GM21528 (cell line): ENCODE data around the gene EVL.
A peak's percentile ranks its signal among the peaks of the same experiment; 100 is the strongest.

Experiments
- ATAC-seq: cut with Tn5 transposase; IDR thresholded peaks from one replicate; pipeline ENCODE4 v1.9.1; 2021; ENCODE audit warnings: mild to moderate bottlenecking, moderate library complexity; ENCODE audit not compliant: unreplicated experiment, low FRiP score

EVL gene

DNA sequence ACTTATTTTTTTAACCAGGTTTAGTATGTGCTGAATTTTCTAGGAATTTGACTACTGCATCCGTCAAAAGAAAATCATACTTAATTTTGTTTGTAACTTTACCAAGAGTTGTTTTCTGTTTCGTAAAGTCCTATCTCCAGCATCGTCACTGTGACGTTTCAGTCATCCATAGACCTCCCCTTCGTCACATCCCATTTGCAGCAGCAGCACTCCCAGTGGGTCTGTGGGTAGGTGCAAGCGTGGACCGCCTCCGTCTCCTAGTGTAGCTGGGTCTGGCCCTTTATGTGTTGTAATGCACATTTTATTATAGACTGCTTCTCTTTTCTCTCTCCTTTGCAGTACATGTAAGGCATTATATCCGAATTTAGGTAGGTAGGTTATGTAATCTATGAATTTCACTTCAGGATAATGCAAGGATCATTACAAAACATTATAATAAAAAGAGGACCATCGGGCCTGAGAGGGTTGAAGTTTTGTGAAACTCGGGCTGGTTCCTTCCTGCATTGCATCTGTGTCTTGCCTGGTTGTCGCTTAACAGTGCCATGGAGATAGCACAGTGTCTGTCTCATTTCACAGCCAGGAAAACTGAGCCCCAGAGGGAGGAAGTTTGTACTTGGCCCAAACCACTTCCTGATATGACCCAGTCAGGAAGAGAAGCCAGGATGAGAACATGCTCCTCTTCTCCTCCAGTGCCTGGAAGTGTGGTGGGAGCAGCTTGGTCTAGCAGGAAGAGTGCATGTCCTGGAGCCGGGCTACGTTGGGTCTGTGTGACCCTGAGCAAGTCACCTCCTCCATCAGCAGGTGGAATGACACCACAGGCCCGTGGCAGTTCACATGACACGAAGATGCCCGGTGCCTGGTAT lies 41.3 kb downstream of the EVL start:
- ATAC-seq = no peak

DNA sequence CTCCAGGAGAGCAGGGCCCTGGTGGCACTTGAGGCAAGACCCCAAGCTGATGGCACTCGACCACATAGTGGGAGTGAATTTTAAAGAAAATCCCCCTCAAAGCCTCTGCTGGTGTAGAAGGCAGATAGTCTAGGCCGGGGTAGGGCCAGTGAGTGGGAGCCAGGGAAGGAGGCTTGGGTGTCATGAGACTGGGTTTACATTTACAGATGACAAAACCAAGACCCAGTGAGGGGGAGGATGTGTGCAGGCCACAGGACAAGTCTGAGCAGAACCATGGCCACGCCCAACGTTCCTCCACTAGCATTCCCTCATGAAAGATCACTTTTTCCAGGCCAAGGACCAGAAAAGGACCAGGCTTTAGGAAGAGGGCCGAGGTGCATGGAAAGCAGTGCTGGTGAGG lies 42.0 kb downstream of the EVL start:
- no peak for ATAC-seq

DNA sequence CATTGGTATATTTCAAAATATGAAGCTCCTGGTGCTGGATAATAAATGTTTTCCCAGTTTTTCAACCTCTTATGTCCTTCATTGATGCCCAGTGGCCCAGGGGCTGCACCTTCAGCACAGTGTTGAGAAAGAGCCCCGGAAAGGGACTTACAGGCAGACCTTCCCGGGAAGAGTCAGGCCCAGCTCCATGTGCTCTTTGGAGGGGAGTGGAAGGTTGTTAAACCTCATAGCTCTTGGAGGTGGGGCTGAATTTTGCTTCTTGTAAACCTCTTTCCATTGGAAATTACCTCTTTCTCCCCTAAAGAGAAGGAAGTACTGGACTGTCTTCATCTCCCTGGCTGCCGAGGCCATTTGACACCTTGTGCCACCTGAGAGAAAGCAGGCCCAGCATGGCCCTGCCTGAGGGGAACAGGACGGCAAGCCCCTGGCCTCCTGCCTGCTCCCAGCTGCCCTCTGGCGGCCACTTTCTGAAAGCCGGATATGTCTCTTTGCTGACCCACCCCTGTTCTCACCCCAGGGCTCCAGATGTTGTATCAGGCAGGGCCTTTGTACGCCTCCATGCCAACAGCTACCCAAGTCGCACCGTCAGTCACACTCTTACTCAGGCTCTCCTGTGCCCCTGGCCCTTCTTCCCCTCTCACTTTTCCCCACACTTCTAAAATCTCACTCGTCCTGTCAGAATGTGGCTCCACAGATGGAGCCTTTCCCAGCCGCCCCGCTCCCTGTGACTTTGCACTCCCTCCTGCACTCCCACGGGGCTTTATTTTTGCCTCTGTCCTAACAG lies 43.0 kb downstream of the EVL start:
- ATAC-seq = peak; percentile 73

- no peak for ATAC-seq
Measured at GRCh38 chr14:100108840-100109593, 43.8 kb downstream of the EVL start.

- no peak for ATAC-seq
Measured at GRCh38 chr14:100109594-100109955, 44.4 kb downstream of the EVL start.

- no peak for ATAC-seq
Measured at GRCh38 chr14:100110816-100111215, 45.6 kb downstream of the EVL start.

GRCh38 chr14:100111931-100112704 lies 46.9 kb downstream of the EVL start:
- no peak for ATAC-seq

- no peak for ATAC-seq
Measured at GRCh38 chr14:100114109-100114765, 49.0 kb downstream of the EVL start.

DNA sequence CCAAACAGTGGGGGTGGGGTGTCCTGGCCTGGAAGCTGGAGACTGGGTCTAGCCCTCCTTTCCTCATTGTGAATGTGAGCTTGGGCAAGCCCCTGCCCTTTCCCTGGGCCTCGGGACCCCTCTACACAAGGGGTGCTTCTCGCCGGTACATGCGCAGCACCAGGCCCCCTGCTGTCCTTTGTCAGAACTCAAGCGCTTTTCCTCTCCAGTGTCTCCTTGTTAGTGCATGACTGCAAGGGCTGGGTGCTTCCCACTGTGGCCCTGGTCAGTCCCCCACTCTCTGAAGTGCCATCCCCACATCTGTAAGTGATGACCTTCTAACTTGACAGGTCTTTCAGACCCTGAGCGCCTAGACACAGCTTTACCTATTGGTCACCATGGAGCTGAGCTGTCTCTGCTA lies 50.0 kb downstream of the EVL start:
- no peak for ATAC-seq

- no peak for ATAC-seq
Measured at GRCh38 chr14:100115726-100116125, 50.5 kb downstream of the EVL start.

DNA sequence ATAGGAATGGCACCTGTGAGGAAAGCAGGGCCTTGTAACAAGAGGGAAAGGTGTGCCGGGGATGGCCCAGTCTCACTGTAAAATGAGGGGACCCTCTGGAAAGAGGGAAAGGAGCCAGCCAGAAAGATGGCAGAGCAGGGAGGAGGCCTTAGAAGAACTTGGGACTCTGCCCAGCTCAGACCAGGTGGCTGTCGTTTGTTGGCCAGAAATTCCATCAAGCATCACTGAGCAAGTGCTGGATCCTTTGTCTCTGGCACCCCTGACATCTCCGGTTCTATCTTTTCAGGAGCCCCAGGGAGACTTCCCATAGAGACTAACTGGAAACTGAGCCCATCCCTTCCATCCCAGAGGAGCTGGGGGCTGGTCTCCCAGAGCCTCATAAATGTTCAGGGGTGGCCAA lies 50.9 kb downstream of the EVL start:
- ATAC-seq = no peak

DNA sequence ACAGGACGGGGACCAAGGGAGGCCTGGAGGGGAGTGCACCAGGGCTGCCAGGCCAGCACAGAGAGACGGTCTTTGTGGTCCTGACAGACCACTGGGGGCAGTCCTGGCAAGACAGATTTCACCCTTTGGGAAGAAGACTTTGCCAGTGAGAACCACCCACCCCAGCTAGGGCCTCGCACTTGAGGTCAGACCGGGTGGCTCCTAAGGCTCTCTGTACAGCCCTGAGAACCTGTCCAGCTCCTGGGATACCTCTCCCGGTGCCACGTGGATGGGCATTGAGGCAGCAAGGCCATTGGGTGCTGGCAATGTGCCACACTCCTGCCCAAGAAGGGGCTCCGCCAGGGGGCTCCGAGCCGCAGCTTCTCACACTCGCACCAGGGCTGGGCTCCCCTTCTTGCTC lies 51.8 kb downstream of the EVL start:
- no peak for ATAC-seq

DNA sequence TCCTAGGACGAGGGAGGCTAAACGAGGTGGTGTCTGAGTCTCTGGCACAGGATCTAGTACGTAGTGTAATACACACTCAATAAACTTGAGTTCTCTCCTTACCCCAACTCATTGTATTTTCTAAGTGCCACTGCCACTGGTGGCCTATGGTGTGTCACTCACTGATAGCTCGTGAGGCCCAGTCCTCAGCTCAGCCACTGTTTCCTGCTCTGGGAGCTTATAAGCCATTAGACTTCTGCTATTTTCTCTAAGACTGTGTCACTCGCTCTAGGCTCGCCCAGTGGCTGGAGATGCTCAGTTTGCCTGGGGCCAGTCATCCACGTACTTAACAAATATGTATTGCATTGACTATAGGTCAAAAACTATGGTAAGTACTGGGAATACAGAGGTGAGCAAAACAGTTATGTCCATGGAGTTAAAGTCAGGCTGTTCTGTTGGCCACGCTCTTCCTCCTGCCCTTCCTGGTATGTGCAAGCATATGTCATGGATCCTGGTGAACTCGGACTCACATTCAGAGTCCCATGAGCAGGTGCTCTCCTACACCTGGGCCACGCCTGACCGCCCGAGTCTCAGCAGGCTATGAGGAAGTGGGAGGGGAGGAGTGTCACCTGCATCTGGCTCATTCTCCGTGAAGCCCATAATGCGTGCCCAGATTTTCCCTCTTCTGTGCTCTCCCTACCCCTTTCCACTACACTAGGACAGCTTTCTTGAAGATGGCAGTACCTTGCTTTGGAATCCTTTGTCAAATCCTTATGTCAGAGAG lies 52.6 kb downstream of the EVL start:
- ATAC-seq = no peak

- ATAC-seq = no peak
Measured at GRCh38 chr14:100118396-100119011, 53.3 kb downstream of the EVL start.

DNA sequence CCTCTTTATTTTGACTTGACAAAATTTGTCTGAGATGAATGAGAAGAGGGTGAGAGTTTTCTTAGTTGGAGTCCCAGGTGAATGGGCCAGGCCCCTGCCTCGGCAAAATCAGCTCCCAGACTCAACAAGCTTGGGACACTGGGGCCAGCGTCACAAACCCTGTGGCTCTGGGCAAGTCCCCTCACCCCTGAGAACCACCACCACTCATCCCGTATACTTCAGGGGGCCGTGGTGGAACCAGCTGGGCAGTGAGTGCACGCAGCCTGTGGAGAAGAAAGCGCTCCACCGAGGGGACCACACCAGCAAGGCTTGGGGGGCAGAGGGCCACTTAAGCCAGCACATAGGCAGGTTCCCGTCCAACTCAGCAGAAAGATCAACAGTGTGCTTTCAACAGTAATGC lies 54.0 kb downstream of the EVL start:
- ATAC-seq = no peak

- no peak for ATAC-seq
Measured at GRCh38 chr14:100120522-100121269, 55.5 kb downstream of the EVL start.

DNA sequence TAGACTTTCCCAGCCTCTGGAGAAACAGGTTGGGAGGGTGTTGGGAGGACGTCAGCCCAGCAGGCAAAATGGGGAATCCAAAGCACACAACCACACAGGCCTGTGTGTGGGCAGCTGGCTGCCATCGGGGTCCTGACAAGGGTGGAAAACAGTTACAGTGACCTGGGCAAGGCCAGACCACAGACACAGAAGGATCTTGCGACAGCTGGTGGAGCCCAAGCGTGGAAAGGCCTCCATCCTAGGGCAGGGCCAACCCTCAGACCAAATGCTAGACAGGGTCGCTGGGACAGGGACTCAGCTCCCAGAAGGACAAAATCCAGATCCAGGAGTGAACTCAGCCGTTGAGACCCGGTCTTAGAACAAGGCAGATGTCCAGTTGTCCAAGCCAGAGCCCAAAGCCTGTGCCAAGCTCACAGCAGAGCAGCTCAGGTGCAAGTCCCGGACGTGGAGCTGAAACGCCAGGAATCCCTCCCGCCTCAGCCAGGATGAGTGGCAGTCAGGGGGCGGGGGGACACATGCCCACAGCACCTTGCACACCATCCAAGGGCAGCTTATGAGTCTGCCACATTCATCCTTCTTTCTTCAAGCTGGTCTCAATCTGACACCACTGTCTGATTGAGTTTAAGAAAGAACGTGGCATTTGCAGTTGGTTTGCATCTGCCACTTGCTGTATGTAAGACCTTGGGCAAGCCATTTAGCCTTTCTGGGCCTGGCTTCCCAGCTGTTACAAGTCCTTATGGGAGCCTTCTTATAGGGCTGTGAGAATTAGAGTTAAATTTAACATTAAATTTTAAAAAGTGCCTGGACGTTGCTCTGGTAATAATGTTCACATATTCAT lies 56.6 kb downstream of the EVL start:
- ATAC-seq = no peak
